Right lobe of liver (tissue), 4 donors: ENCODE measurements around the gene ASB18.

Source experiments
- POLR2A ChIP-seq: fragments of 450-650 bp; IDR thresholded peaks from one replicate; pipeline ENCODE4 v1.6.1; 2017; ENCODE audit warnings: antibody characterized with exemption, mild to moderate bottlenecking
- TF ChIP-seq, protein P1 (sequence below), 4 donors: fragments of 200-600 bp in 3 of 4; fragments of 450-650 bp in 1 of 4; IDR thresholded peaks; one replicate each; pipeline versions ENCODE4 v1.5.1 to v1.8.0; 2016 to 2022; ENCODE audit warnings: antibody characterized with exemption in 4 of 4, mild to moderate bottlenecking in 2 of 4
- donor health status: DM: no; HTN: no; CAD: no.
- donor health status: DM: no; HTN: no; CAD: no.
- donor health status: DM: no; HTN: yes; CAD: no.

DNA sequence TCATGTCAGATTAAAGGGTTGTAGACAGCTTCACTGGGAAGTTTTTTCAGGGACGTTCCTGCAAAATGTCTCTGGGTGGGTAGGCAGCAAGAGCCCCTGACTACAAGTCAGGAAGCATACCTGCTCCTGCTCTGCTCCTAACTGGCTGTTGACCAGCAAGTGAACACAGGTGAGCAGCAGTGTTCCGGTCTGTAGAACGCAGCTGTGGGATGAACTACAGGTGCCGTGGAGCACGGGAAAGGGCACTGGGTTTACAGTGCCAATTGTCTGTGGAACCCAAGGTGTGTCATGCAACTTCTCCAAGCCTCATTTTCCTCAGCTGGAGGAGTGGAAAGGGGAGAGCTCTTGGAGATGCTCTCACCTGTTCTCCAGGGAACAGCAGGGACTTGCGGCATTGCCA lies 6.6 kb downstream of the ASB18 start:
- TF ChIP-seq, protein P1, sequence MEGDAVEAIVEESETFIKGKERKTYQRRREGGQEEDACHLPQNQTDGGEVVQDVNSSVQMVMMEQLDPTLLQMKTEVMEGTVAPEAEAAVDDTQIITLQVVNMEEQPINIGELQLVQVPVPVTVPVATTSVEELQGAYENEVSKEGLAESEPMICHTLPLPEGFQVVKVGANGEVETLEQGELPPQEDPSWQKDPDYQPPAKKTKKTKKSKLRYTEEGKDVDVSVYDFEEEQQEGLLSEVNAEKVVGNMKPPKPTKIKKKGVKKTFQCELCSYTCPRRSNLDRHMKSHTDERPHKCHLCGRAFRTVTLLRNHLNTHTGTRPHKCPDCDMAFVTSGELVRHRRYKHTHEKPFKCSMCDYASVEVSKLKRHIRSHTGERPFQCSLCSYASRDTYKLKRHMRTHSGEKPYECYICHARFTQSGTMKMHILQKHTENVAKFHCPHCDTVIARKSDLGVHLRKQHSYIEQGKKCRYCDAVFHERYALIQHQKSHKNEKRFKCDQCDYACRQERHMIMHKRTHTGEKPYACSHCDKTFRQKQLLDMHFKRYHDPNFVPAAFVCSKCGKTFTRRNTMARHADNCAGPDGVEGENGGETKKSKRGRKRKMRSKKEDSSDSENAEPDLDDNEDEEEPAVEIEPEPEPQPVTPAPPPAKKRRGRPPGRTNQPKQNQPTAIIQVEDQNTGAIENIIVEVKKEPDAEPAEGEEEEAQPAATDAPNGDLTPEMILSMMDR (IDR thresholded peaks at IDR 0.05) = no peak
- no peak for TF ChIP-seq POLR2A
